GM18907 (cell line): ENCODE measurements around the gene TMEM92.
"Not testable (repeated sequence)": the region's sequence is repeated elsewhere in the genome, so short reads cannot be mapped to it uniquely, and the experiment has no call there.

Experiments
- ATAC-seq: cut with Tn5 transposase; IDR thresholded peaks from one replicate; pipeline ENCODE4 v1.9.1; 2021; ENCODE audit warnings: mild to moderate bottlenecking, moderate library complexity; ENCODE audit not compliant: unreplicated experiment

TMEM92 gene

DNA sequence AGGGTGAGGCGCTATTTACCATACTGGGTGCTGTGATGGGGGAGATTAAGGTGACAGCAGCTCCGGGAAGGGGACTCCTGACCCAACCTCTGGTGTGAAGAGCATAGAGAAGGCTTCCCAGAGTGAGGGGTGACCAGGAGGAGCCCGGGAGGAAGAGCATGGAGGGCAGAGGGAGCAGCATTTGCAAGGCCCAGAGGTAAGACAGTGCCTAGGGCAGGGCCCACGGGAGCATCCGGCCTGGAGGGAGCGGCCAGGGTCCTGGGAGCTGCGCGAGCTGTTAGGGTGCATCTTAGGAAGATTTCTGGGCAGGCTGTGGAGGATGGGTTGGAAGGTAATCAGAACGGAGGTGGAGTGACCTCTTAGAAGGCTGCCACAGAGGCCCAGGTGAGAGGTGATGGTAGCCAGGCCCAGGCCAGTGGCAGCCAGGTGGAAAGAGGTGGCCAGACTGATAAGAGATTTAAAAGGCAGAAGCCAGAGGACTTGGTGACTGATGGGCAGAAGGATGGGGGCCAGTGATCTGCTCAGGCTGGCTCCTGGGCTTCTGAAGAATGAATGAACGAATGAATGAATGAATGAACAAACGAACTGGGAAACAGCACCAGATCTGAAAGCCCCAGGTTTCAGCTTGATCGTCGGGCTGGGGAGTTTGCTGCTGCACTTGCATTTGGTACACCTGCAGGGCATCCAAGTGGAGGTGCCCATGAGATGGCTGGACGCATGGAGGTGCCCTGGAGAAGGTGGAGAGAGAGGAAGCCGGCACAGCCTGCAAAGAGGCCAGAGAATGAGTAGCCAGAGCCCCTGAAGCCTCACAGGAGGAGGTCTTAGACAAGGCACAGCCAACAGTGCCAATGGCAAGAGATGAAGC, 13.0 kb upstream of the TMEM92 start:
- no peak for ATAC-seq

- no peak for ATAC-seq
Observed at GRCh38 chr17:50262001-50262794, 12.1 kb upstream of the TMEM92 start.

DNA sequence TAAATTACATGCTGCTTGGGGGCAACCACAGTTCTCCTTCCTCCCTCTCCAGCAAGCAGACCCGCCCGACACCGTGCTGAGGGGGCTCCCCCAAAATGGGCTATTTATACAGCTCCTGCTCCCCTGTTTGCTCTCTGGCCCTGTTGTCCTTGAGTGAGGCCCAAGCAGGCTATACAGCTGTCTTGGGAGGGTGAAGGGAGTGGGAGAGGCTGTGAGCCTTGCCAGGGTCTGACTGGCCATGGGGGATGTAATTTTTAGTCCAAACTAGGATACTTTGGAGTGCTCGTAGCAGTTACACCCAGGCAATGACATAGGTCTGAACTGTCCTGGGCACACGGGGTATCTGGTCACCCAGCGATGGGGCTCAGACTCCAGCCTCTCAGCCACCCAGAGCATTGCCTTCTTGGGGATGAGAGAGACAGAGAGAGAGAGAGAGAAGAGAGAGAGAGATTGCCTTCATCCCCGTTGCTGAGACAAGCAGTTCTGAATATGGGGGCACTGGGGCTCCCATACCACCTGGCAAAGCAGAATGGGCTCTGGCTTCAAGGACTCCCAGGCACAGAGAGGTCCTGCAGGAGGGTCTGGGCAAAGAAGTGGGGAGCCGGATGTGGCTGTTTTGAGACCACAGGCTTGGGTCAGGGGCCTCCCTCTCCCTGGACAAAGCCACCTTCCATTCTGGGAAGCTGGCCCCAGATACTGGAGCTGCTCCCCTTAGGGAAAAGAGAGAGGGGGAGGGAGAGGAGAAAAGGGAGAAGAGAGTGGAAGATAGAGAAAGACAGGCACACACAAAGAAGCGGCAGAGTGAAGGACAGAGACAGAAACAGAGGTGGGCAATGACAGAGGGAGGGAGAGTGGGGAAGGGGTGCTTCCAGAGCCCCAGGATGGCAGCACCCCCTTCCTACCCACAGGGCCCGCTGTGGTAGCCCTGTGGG, 10.7 kb upstream of the TMEM92 start:
- ATAC-seq = no peak

- ATAC-seq = no peak
Observed at GRCh38 chr17:50264263-50265113, 9.8 kb upstream of the TMEM92 start.

GRCh38 chr17:50265212-50265611, 9.1 kb upstream of the TMEM92 start:
- no peak for ATAC-seq

DNA sequence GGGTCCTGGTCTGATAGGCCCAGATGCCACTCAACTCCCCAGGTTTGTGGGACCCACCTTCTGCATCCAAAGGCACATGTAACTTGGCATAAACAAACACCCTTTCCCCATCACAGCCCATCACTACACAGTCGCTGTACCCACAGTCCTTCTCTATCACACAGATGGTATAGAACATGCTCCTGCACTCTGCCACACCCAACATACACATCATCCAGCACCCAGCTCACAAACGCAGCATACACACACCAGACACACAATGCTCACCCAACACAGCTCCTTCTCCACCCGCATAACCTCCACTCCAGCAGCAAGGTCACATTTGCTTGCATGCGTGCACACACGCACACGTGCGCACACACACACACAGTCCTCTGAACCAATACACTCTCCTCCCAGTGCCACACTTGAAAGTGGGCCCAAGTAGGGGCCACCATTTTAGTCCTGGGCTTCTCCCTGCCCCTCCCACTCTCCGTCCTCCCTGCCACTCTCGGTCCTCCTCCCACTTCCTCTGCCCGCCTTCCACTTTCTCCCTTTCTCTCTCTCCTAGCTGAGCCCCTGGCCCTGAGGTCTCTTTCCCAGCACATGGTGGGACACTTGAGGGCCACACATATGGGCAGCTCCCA, 8.5 kb upstream of the TMEM92 start:
- ATAC-seq = no peak

- ATAC-seq = no peak
Observed at GRCh38 chr17:50266384-50267073, 7.7 kb upstream of the TMEM92 start.

- no peak for ATAC-seq
Observed at GRCh38 chr17:50267074-50267841, 7.0 kb upstream of the TMEM92 start.

GRCh38 chr17:50268026-50268425, 6.2 kb upstream of the TMEM92 start:
- ATAC-seq = no peak

- ATAC-seq = no peak
Observed at GRCh38 chr17:50268743-50269275, 5.5 kb upstream of the TMEM92 start.

DNA sequence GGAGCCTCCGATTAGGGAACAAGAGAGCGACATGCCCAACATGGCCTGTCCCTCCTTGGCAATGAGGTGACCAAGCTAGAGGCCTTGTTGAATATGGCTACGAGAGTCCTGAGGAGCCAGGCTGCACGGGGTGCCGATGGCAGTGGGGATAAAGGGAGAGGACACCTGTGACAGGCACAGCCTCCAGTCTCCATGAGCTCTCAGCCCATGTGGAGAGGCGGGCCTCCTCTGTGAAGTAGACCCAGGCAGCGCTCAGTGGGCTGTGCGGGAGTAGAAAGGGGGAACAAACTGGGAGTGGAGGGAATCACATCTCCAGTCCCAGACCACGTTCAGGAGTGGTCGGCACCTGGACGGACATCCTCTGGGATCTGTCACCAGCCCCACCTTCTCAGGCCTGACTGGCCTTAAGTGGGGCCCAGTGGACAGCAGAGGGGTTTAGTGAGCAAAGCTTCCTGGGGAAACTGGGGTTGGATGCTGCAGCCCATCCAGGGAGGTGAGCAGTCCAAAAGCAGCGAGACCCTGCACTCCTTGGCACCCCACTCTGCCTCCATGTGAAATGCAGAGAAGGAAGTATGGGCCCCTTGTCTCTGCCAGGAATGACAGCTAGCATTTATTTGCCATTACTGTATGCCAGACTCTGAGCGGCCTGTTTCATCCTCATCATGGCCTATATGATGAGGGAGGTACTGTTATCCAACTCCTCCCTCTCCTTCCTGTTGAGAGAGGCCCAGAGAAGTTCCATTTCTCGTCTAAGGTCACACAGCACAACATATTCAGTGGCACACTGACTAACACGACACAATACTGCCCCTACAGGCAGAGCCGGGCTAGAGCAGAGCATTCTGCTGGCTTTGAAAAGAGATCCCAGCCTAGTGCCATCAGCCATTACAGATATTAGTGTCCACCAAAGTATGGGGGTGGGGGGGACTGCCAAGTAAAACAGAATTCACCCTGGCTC, 4.5 kb upstream of the TMEM92 start:
- ATAC-seq = no peak

DNA sequence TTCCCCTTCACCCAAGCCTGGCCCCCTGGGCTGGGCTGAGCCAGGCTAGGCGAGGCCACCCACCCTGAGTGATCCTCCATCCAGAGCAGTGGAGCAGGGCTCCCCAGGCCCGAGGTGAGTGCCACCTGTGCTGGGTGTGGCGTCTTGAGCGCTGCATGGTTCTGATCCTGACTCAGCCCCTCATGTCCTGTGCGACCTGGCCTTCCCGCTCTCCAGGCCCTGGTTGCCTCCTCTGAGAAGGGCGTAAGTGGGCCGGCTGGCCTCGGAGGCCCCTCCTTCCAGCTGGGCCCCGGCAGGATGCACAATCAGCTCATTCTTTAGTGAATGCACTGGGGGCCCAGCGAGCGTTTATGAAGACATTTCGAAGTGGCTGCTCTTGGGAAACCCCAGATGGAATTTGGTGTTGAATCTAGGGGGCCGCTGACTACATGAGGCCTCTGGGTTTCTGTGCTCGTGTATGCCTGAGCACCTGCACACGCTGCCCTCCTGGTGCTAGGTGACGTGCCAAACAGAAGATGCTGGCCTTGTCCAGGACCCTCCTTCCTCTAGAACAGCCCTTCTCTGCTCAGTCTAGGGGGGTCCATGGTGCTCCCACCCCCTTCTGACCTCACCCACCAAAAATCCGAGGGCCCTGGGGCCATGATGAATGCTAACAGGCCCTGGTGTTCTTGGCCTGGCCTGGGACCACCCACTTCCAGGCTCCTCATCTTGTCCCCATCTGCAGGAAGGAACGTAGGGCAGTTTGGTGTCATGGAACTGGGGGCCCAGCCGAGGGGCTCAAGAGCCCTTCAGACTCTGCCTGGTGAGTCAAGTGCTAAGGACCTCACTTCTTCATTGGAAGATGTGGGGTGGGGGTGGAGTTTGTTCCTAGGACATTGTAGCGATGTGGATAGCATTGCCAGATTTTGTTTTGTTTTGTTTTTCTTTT, 3.6 kb upstream of the TMEM92 start:
- ATAC-seq = no peak

- not testable (repeated sequence) for ATAC-seq
Observed at GRCh38 chr17:50271363-50271750, 2.9 kb upstream of the TMEM92 start.

- ATAC-seq = no peak
Observed at GRCh38 chr17:50272246-50272645, 2.0 kb upstream of the TMEM92 start.

DNA sequence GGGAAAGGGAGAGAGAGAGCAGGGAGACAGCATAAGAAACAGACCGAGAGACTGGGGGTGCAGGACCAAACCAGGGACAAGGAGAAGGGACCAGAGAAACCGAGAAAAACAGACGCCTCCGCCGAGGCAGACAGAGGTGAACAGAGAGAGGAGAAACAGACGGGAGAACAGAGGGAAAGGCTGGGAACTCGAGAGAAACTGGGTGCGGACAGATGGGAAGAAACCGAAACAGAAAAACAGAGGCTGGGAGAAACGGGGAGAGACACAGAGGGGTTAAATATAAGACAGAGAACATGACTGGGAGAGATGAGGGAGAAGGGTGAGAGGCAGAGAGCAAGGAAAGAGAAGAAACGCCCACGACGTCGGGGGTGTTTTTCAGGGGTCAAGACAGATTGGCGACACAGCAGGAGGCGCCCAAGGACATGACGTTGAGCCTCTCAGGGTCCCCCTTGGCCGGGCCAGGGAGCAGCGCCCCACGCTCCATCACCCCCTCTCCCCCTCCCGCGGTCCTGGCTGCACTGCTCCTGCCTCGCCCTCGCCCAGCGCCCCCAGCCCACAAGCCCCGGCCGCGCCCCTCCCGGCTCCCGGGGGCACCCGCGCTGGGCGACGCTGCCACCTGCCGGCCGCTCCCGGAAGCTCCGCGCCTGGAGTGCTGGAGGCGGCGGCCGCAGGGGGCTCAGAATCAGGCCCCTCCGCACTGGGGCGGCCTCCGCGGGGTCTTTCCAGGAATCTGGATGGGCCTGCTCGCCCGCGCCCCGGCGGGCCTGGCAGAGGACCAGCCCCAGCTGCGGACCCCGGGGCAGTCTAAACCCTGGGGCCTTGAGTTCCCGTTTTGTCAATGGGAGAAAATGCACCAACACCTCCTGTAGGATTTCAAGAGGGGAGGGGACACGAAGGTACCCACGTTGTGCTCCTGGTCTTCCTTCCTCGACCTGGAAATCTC, 1.3 kb upstream of the TMEM92 start:
- no peak for ATAC-seq
